ENCODE data around the gene MPST. TPM values are rescaled to one million over a fixed set of nuclear protein-coding genes. Genes with fewer than 3 reads are reported as not detected.

MPST gene
- polyA plus RNA-seq, 1 donor (not counting 4 experiments of a cell fraction or from before 2014, with no cell fraction given) = 23.5 TPM

- H4K20me1 ChIP-seq (ENCODE audit: control insufficient read depth, extremely low read depth, insufficient read depth, low read length) = no peaks in the 10 kb centered on the region
- H3K4me2 ChIP-seq (ENCODE audit: control insufficient read depth, extremely low read depth, insufficient read depth, low read depth, low read length) = no peak overlapping the region
- TF ChIP-seq CTCF (optimal IDR thresholded peaks at IDR 0.05 in 1 of 3, IDR thresholded peaks at IDR 0.05 in 1 of 3, conservative IDR thresholded peaks at IDR 0.05 in 1 of 3; ENCODE audit: extremely low read depth in 1 of 3, insufficient read depth in 2 of 3, low read length in 3 of 3) (no peak), EZH2 (IDR thresholded peaks at IDR 0.05; ENCODE audit: low read length) (no peak)
- H3K36me3 ChIP-seq (ENCODE audit: control insufficient read depth in 2 of 2, extremely low read depth in 1 of 2, insufficient read depth in 2 of 2, low read length in 2 of 2) = peaks cover 0 to 2% of the 10 kb centered on the region in 2 experiments
- H3K4me3 ChIP-seq (ENCODE audit: control insufficient read depth in 2 of 3, extremely low read depth in 1 of 3, insufficient read depth in 2 of 3, low read depth in 1 of 3, low read length in 3 of 3) = no peak overlapping the region
- no peaks in the 10 kb centered on the region for H3K9me3 ChIP-seq (ENCODE audit: control insufficient read depth, low read depth, low read length)
- no peaks in the 10 kb centered on the region for H3K79me2 ChIP-seq (ENCODE audit: control insufficient read depth, insufficient read depth, low read length)
- no peaks in the 10 kb centered on the region for H3K9me1 ChIP-seq (ENCODE audit: control insufficient read depth, extremely low read depth, insufficient read depth, low read length)
- DNase-seq (ENCODE audit: low read depth, low spot score) (no peak), FAIRE-seq (no peak)
- H3K27ac ChIP-seq (ENCODE audit: control insufficient read depth, insufficient read depth, low read length) = no peak overlapping the region
- H3K27me3 ChIP-seq (ENCODE audit: control insufficient read depth, extremely low read depth, insufficient read depth, low read length) = no peaks in the 10 kb centered on the region
- H2AFZ ChIP-seq (ENCODE audit: control insufficient read depth, low read length) = no peak overlapping the region
- no peak overlapping the region for H3K9ac ChIP-seq (ENCODE audit: control insufficient read depth, extremely low read depth, insufficient read depth, low read length)
- dilution Hi-C loops (cut with MboI; ENCODE audit: extremely low pct_ligation_motif_present, low sequenced_read_pairs) = no loop called here
- no peaks in the 10 kb centered on the region for H3K4me1 ChIP-seq (ENCODE audit: control insufficient read depth, extremely low read depth, insufficient read depth, low read length)
These were observed 42.8 kb downstream of the MPST start for GRCh38 chr22:37062376-37062675.

- FAIRE-seq (no peak), DNase-seq (ENCODE audit: low read depth, low spot score) (no peak)
- Histone ChIP-seq H3K36me3 (ENCODE audit: control insufficient read depth in 2 of 2, extremely low read depth in 1 of 2, insufficient read depth in 2 of 2, low read length in 2 of 2) (peaks cover 0 to 2% of the 10 kb centered on the region in 2 experiments), H2AFZ (ENCODE audit: control insufficient read depth, low read length) (no peak overlapping the region), H3K27ac (ENCODE audit: control insufficient read depth, insufficient read depth, low read length) (no peak overlapping the region), H3K9me3 (ENCODE audit: control insufficient read depth, low read depth, low read length) (no peaks in the 10 kb centered on the region), H3K9me1 (ENCODE audit: control insufficient read depth, extremely low read depth, insufficient read depth, low read length) (no peaks in the 10 kb centered on the region), H3K79me2 (ENCODE audit: control insufficient read depth, insufficient read depth, low read length) (no peaks in the 10 kb centered on the region), H4K20me1 (ENCODE audit: control insufficient read depth, extremely low read depth, insufficient read depth, low read length) (no peaks in the 10 kb centered on the region), H3K9ac (ENCODE audit: control insufficient read depth, extremely low read depth, insufficient read depth, low read length) (no peak overlapping the region), H3K27me3 (ENCODE audit: control insufficient read depth, extremely low read depth, insufficient read depth, low read length) (no peaks in the 10 kb centered on the region), H3K4me1 (ENCODE audit: control insufficient read depth, extremely low read depth, insufficient read depth, low read length) (no peaks in the 10 kb centered on the region), H3K4me2 (ENCODE audit: control insufficient read depth, extremely low read depth, insufficient read depth, low read depth, low read length) (no peak overlapping the region), H3K4me3 (ENCODE audit: control insufficient read depth in 2 of 3, extremely low read depth in 1 of 3, insufficient read depth in 2 of 3, low read depth in 1 of 3, low read length in 3 of 3) (no peak overlapping the region)
- TF ChIP-seq EZH2 (IDR thresholded peaks at IDR 0.05; ENCODE audit: low read length) (no peak), CTCF (optimal IDR thresholded peaks at IDR 0.05 in 1 of 3, IDR thresholded peaks at IDR 0.05 in 1 of 3, conservative IDR thresholded peaks at IDR 0.05 in 1 of 3; ENCODE audit: extremely low read depth in 1 of 3, insufficient read depth in 2 of 3, low read length in 3 of 3) (no peak)
- dilution Hi-C loops (cut with MboI; ENCODE audit: extremely low pct_ligation_motif_present, low sequenced_read_pairs) = no loop called here
These were observed 43.3 kb downstream of the MPST start for GRCh38 chr22:37062702-37063381.

Data from keratinocyte (primary cell).